ENCODE measurements around the gene TBCK.

DNA sequence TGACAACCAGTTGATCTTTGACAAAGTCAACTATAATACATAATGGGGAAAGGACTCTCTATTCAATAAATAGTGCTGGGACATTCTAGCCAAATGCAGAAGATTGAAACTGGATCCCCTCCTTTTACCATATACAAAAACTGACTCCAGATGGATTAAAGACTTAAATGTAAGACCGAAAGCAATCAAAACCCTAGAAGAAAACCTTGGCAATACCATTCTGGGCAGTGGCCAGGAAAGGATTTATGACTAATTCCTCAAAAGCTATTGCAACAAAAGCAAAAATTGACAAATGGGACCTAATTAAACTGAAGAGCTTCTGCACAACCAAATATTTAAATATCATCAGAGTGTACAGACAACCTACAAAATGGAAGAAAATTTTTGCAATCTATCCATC, 235.6 kb downstream of the TBCK start:
- TF ChIP-seq CTCF (conservative IDR thresholded peaks at IDR 0.05) (no peak), ZFX (IDR thresholded peaks at IDR 0.05) (no peak)
